Loucy (cell line): Measurements from ENCODE around the gene BGN.

Experiments
- H2AFZ ChIP-seq: fragments of 200-600 bp; sonication (generic); 2 replicates; pipeline ENCODE4 v1.6.0; 2016; ENCODE audit warnings: antibody characterized with exemption, mild to moderate bottlenecking, low read length, moderate library complexity
- H3F3A ChIP-seq: fragments of 200-600 bp; 2 replicates; pipeline ENCODE4 v1.6.0; 2016; ENCODE audit warnings: antibody characterized with exemption, low read depth, mild to moderate bottlenecking
- H3K27me3 ChIP-seq: fragments of 200-600 bp; sonication (generic); 2 replicates; pipeline ENCODE4 v1.6.1; 2014; ENCODE audit warnings: low read length, mild to moderate bottlenecking; ENCODE audit not compliant: insufficient read depth, poor library complexity, severe bottlenecking
- H3K36me3 ChIP-seq: fragments of 200-600 bp; sonication (generic); 2 replicates; pipeline ENCODE4 v1.6.1; 2016; ENCODE audit warnings: low read length; ENCODE audit not compliant: insufficient read depth
- H3K4me1 ChIP-seq: fragments of 200-600 bp; sonication (generic); 2 replicates; pipeline ENCODE4 v1.5.1; 2014; ENCODE audit warnings: low read length, mild to moderate bottlenecking; ENCODE audit not compliant: insufficient read depth, poor library complexity, severe bottlenecking
- H3K4me2 ChIP-seq: fragments of 200-600 bp; sonication (generic); 2 replicates; pipeline ENCODE4 v1.6.0; 2014; ENCODE audit warnings: antibody characterized with exemption, low read length, low read depth, mild to moderate bottlenecking; ENCODE audit not compliant: poor library complexity, severe bottlenecking
- H3K4me3 ChIP-seq: fragments of 200-600 bp; sonication (generic); 2 replicates; pipeline ENCODE4 v1.5.1; 2014; ENCODE audit warnings: low read length, mild to moderate bottlenecking, mixed read lengths; ENCODE audit not compliant: poor library complexity, severe bottlenecking
- H3K79me2 ChIP-seq: fragments of 200-600 bp; sonication (generic); 2 replicates; pipeline ENCODE4 v1.6.1; 2014; ENCODE audit warnings: low read length; ENCODE audit not compliant: insufficient read depth
- H3K9ac ChIP-seq: fragments of 200-600 bp; sonication (generic); 2 replicates; pipeline ENCODE4 v1.6.0; 2014; ENCODE audit warnings: mild to moderate bottlenecking, low read depth, low read length, moderate library complexity; ENCODE audit not compliant: poor library complexity, severe bottlenecking
- H3K9me2 ChIP-seq: fragments of 200-600 bp; sonication (generic); replicated peaks from 2 replicates; pipeline ENCODE4 v1.6.1; 2016; ENCODE audit warnings: low read depth, low read length, mixed read lengths
- H3K9me3 ChIP-seq: fragments of 200-600 bp; sonication (generic); 2 replicates; pipeline ENCODE4 v1.6.1; 2014; ENCODE audit warnings: mild to moderate bottlenecking, antibody characterized with exemption, low read length, low read depth; ENCODE audit not compliant: insufficient read depth
- H4K20me1 ChIP-seq: fragments of 200-600 bp; sonication (generic); 2 replicates; pipeline ENCODE4 v1.6.0; 2014; ENCODE audit warnings: antibody characterized with exemption, low read length, mild to moderate bottlenecking; ENCODE audit not compliant: insufficient read depth, poor library complexity, severe bottlenecking
- CTCF ChIP-seq: fragments of 200-600 bp; sonication (generic); conservative IDR thresholded peaks from 2 replicates; pipeline ENCODE4 v1.5.1; 2014; ENCODE audit warnings: mild to moderate bottlenecking, antibody characterized with exemption, low read length
- EZH2phosphoT487 ChIP-seq: fragments of 200-600 bp; IDR thresholded peaks from 2 replicates; pipeline ENCODE4 v1.6.1; 2018; ENCODE audit warnings: antibody characterized with exemption, mild to moderate bottlenecking, moderate library complexity, borderline replicate concordance

BGN gene

DNA sequence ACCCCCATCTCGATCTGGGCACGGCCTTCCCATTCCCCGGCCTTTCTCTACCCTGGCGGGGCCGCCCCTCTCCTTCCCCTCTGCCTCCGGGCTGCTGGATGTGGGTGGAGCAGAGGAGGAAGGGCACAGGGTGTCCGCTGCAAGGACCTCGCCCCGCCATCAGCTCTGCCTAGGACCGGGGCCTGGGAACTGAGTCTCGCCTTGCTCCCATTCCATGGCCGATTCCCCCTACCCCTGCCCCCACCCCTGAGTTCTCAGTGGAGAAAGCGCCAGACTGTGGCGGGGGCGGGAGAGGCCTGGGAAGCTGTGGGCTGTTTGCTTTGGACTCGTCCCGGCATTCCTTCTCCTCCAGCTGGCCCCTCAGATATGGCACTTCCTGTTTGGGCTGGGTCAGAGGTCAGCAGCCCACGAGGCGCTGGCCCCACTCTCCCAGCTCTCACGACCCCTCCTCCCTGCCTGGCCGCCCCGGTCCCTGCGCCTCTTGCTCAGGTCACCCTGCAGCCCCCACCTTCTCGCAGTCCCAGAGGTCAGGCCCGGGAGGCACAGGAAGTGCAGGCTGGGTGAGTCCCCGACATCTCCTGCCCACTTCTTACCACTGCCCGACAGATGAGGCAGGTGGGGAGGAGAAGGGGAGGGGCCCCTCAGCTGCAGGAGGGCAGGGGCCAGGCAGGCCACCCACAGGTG is 6.4 kb upstream of the BGN start:
- H3F3A ChIP-seq: no peaks in the 10 kb centered on the region
- no peak overlapping the region for H3K9ac ChIP-seq
- H2AFZ ChIP-seq: no peak overlapping the region
- no peaks in the 10 kb centered on the region for H3K79me2 ChIP-seq
- no peak overlapping the region for H3K4me3 ChIP-seq
- H3K4me1 ChIP-seq: no peaks in the 10 kb centered on the region
- H3K27me3 ChIP-seq: no peaks in the 10 kb centered on the region
- TF ChIP-seq EZH2phosphoT487: no peak
- TF ChIP-seq CTCF: no peak
- no peaks in the 10 kb centered on the region for H4K20me1 ChIP-seq
- no peaks in the 10 kb centered on the region for H3K9me2 ChIP-seq
- H3K4me2 ChIP-seq: no peak overlapping the region
- H3K9me3 ChIP-seq: no peaks in the 10 kb centered on the region
- no peaks in the 10 kb centered on the region for H3K36me3 ChIP-seq

GRCh38 chrX:153490217-153490930 is 4.4 kb upstream of the BGN start:
- Histone ChIP-seq H2AFZ (no peak overlapping the region), H3K4me2 (no peak overlapping the region), H3K9me3 (no peaks in the 10 kb centered on the region), H3K4me3 (no peak overlapping the region), H3K9ac (no peak overlapping the region), H3K36me3 (no peaks in the 10 kb centered on the region), H3F3A (no peaks in the 10 kb centered on the region), H3K79me2 (no peaks in the 10 kb centered on the region), H3K27me3 (no peaks in the 10 kb centered on the region), H4K20me1 (no peaks in the 10 kb centered on the region), H3K4me1 (no peaks in the 10 kb centered on the region), H3K9me2 (no peaks in the 10 kb centered on the region)
- TF ChIP-seq EZH2phosphoT487 (no peak), CTCF (no peak)

GRCh38 chrX:153491351-153491914 is 3.3 kb upstream of the BGN start:
- H3K4me2 ChIP-seq: no peak overlapping the region
- H3K9ac ChIP-seq: no peak overlapping the region
- H2AFZ ChIP-seq: no peak overlapping the region
- H3K36me3 ChIP-seq: no peaks in the 10 kb centered on the region
- H3K9me2 ChIP-seq: no peaks in the 10 kb centered on the region
- no peaks in the 10 kb centered on the region for H3K79me2 ChIP-seq
- no peaks in the 10 kb centered on the region for H3F3A ChIP-seq
- no peaks in the 10 kb centered on the region for H4K20me1 ChIP-seq
- no peaks in the 10 kb centered on the region for H3K27me3 ChIP-seq
- no peaks in the 10 kb centered on the region for H3K9me3 ChIP-seq
- TF ChIP-seq EZH2phosphoT487 (no peak), CTCF (no peak)
- no peaks in the 10 kb centered on the region for H3K4me1 ChIP-seq
- no peak overlapping the region for H3K4me3 ChIP-seq
